Measurements from ENCODE around the gene SENP8.

DNA sequence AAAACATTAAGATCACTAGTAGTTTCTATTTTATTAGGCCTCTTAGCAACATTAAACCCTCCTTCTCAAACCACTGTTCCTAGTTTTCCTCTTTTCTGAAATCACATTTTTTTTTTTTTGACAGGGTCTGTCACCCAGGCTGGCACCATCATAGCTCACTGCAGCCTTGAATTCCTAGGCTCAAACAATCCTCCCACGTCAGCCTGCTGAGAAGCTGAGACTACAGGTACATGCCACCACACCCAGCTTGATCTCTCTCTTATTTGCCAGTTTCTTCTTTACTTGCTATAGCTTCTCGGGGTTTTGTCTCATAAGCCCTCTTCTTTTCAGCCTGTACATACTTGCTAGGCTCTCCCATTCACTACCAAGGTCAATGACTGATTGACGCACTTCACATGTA lies 28.0 kb downstream of the SENP8 start:
- TF ChIP-seq, protein P1, sequence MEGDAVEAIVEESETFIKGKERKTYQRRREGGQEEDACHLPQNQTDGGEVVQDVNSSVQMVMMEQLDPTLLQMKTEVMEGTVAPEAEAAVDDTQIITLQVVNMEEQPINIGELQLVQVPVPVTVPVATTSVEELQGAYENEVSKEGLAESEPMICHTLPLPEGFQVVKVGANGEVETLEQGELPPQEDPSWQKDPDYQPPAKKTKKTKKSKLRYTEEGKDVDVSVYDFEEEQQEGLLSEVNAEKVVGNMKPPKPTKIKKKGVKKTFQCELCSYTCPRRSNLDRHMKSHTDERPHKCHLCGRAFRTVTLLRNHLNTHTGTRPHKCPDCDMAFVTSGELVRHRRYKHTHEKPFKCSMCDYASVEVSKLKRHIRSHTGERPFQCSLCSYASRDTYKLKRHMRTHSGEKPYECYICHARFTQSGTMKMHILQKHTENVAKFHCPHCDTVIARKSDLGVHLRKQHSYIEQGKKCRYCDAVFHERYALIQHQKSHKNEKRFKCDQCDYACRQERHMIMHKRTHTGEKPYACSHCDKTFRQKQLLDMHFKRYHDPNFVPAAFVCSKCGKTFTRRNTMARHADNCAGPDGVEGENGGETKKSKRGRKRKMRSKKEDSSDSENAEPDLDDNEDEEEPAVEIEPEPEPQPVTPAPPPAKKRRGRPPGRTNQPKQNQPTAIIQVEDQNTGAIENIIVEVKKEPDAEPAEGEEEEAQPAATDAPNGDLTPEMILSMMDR (IDR thresholded peaks at IDR 0.05): no peak
- no peak for TF ChIP-seq POLR2A (IDR thresholded peaks at IDR 0.05)

All from testis (tissue), 2 donors.